ENCODE data around the gene YLPM1.

YLPM1 gene

DNA sequence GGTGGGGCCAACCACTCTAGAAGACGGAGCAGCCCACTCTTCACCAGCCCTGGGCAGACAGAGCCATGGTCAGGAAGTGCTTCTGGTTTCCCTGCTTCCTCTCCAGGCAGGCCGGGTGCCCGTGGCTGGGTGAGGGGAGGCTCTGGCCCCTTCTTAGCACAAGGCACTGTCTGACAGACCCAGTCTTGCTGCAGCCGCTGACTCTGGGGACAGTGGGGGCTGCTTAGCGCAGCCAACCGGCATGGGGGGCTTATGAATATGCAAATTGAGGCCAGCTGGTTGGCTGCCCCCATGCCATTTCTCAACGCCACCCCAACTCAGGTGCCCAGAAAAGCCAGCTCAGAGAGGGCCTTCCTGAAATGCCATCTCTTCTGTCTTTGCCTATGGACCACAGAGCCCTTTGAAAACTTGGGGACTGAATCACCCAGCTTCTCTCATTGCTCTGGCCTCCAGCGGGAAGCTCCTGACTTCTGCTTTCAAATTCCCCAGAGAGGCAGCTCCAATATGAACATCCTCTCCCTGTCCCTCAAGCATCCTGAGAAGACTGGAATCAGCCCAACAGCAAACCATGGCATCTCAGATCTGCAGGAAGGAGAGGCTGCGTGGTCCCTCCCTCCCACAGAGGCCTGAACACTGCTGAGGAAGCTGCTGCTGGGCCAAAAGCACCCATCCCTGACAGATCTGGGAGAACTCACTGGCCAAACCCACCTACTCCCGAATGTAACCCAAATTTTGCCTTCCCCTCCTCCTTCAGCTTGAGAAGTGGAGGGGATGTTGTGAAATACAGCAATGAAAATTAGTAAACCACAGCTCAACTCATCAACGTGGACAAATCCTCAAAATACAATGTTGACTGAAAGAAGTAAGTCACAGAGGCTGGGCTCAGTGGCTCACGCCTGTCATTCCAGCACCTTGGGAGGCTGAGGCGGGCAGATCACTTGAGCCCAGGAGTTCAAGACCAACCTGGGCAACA lies 113.1 kb downstream of the YLPM1 start, which contains the start of gene PROX2:
PROX2 (minus strand) TSS at position 205 of the 973 bp plus-strand sequence. CDS start 12,311 bp downstream, outside the sequence.
- DNase-seq = no peak

DNA sequence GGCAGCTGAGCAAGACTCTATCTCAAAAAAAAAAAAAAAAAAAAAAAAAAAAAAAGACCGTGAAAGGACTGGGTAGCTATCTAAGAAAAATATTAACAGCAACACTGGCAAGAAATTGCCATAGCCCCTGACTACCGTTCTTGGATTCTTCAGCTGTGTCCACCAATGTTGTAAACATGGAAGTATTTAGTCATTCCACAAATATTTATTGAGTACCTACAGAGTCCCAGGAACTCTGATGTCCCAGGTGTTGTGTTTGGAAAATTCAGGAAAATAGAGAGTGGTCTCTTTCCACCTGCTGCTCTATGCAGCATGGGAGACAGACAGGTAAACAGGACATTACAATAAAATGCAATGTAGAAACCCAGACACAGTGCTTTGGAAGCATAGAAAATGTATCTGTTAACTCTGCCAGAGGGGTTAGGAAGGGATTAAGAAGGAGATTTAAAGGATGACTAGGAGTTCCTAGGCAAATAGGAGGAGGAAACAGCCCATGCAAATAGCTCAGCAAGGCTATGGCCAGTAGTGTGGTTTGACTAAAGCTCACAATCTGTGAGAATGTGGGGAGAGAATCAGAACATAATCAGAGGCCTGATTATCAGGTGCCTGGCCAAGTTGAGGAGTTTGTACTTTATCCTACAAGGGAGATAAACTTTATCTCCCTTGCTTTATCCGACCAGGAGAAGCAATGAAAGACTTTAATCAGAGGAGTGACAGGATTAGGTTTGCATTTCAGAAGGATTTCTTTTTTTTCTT lies 116.5 kb downstream of the YLPM1 start:
- DNase-seq = no peak

DNA sequence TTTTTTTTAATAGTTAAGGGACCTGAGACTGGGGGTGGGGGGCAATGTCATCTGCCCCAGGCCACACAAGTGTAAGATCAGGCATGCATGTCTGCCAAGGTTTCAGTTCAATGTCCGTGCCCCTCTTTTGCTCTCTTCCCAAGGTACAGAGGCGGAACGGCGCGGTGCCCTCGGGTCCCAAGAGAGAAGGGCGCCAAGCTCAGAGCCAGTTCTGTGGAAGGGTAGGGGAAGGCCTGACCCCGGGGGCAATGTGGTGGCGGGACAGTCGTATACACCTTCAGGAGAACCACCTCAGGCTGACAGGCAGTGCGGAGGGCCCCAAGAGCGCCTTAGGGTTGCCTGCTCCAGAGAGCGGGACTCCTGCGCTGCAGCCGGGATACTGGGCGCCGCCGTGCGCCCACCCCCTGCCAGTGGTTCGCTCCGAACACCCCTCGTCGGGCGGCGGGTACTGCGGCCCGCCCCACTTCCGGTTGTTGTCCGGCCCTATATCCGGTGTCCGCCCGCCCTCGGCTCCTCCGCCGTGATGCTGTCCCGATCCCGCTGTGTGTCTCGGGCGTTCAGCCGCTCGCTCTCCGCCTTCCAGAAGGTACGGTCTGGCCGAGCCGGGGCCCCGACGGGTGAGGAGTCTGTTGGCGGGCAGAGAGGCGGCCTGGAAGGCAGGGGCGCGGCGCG lies 118.5 kb downstream of the YLPM1 start, which contains the start of gene DLST:
DLST (plus strand) TSS at position 486 of the 672 bp plus-strand sequence; CDS start at position 524, 38 bp downstream.
- peak; percentile 75 for DNase-seq

DNA sequence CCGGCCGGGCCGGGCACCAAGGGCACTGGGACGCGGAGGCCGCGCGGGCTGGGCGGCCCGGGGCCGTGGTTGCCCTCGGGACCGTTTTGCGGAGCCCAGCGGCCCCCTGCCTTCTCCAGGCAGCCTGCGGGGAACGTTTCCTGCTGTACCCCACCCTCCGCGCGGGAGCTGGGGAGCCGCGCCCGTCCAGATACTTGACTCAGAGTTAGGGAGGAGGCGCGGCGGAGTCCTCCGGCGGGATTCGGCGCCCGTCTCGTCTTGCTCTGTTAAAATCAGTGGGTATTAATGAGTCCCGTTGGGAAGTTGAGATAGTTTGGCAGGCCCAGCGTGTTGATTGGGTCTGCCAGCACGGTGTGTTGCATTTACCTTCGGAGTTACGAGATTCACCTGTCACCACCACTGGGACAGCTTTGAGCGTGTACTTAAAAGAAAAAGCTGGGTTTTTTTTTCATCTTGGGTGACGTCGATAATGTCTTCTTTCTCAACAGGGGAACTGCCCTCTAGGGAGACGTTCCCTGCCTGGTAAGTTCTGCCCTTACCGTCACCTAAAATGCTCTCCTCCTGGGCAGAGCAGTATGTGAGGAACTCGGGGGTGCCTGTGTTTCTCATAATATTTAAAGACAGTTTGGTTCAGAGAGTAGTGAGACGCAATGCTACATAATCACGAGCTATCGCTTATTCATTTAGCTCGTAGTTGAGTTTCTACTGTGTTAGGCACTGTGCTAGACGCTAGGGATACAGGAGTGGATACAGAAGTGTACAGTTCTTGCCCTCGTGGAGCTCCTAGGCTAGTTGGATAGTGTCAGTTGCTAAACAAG lies 119.2 kb downstream of the YLPM1 start:
- DNase-seq = no peak
